BLaER1 (cell line): ENCODE data around the gene GOPC.
A peak's percentile ranks its signal among the peaks of the same experiment; 100 is the strongest.

Source experiments
- H3K27ac ChIP-seq: shearing (Covaris generic); formaldehyde crosslinking; 2 replicates; pipeline ENCODE4 v1.8.1; 2022
- H3K27me3 ChIP-seq: shearing (Covaris generic); formaldehyde crosslinking; 2 replicates; pipeline ENCODE4 v1.8.1; 2022
- H3K36me3 ChIP-seq: shearing (Covaris generic); formaldehyde crosslinking; 2 replicates; pipeline ENCODE4 v1.8.1; 2022
- H3K4me1 ChIP-seq: shearing (Covaris generic); formaldehyde crosslinking; 2 replicates; pipeline ENCODE4 v1.8.1; 2022
- H3K4me2 ChIP-seq: shearing (Covaris generic); formaldehyde crosslinking; 2 replicates; pipeline ENCODE4 v1.8.1; 2022
- H3K4me3 ChIP-seq: shearing (Covaris generic); formaldehyde crosslinking; 2 replicates; pipeline ENCODE4 v1.8.1; 2022
- H3K9ac ChIP-seq: shearing (Covaris generic); formaldehyde crosslinking; 2 replicates; pipeline ENCODE4 v1.8.1; 2022
- H3K9me3 ChIP-seq: shearing (Covaris generic); formaldehyde crosslinking; 2 replicates; pipeline ENCODE4 v1.8.1; 2022
- H4K20me1 ChIP-seq: shearing (Covaris generic); formaldehyde crosslinking; 2 replicates; pipeline ENCODE4 v1.8.1; 2022
- Cebpa-rat ChIP-seq: shearing (Covaris generic); IDR thresholded peaks from 2 replicates; pipeline ENCODE4 v1.8.1; 2022

Gene GOPC

DNA sequence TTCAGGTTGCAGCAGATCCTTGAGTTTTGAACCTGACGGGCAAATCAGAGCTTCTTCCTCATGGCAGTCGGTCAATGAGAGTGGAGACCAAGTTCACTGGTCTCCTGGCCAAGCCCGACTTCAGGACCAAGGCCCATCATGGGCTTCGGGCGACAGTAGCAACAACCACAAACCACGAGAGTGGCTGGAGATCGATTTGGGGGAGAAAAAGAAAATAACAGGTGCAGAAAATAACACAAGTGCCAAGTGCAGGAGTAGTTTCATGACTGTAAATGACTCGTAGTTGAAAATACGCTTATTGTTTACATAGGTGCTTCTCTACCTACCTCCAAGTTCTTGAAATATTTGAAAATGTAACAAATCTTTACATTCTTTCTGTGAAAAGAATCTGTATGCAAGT lies 63.7 kb downstream of the GOPC start:
- Histone ChIP-seq H3K4me1 (peaks cover 5% of the 10 kb centered on the region; the same call in 1 of the 2 replicates), H3K4me3 (no peak overlapping the region), H3K27ac (no peak overlapping the region), H3K4me2 (no peak overlapping the region), H4K20me1 (no peaks in the 10 kb centered on the region), H3K9me3 (no peaks in the 10 kb centered on the region), H3K36me3 (no peaks in the 10 kb centered on the region), H3K9ac (no peak overlapping the region), H3K27me3 (no peaks in the 10 kb centered on the region)
- no peak for TF ChIP-seq Cebpa-rat

- H3K4me3 ChIP-seq = no peak overlapping the region
- no peaks in the 10 kb centered on the region for H4K20me1 ChIP-seq
- no peak overlapping the region for H3K27ac ChIP-seq
- H3K9me3 ChIP-seq = no peaks in the 10 kb centered on the region
- no peaks in the 10 kb centered on the region for H3K36me3 ChIP-seq
- H3K4me2 ChIP-seq = no peak overlapping the region
- no peak for TF ChIP-seq Cebpa-rat
- no peak overlapping the region for H3K9ac ChIP-seq
- H3K27me3 ChIP-seq = no peaks in the 10 kb centered on the region
- peaks cover 5% of the 10 kb centered on the region; the same call in 1 of the 2 replicates for H3K4me1 ChIP-seq
Observed at GRCh38 chr6:117536317-117536716, 66.0 kb downstream of the GOPC start.

DNA sequence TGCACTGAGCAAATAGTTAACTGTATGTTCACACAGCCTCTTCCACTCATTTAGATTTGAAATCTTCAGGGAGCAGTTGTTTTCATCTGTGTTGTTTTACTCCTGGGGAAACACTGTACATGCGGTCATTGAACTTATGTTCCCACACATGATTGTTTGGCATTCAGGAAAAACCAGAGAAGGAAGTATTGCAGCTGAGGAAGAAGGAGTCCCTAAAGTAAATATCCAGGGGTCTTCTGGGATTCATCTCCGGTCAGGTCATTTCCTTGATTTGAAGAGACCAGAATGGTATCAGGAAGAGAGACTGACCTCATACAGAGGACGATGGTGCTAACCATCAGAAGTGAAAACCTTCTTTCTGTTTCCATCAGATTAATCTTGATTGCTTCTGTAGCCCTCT lies 67.3 kb downstream of the GOPC start:
- Histone ChIP-seq H3K4me1 (peaks cover 5% of the 10 kb centered on the region; the same call in 1 of the 2 replicates), H3K27ac (no peak overlapping the region), H3K9ac (no peak overlapping the region), H3K4me3 (no peak overlapping the region), H3K9me3 (no peaks in the 10 kb centered on the region), H3K36me3 (no peaks in the 10 kb centered on the region), H3K27me3 (no peaks in the 10 kb centered on the region), H4K20me1 (no peaks in the 10 kb centered on the region), H3K4me2 (peak overlapping the region; percentile 17)
- no peak for TF ChIP-seq Cebpa-rat

GRCh38 chr6:117533775-117534174 lies 68.5 kb downstream of the GOPC start:
- TF ChIP-seq Cebpa-rat = no peak
- Histone ChIP-seq H3K9me3 (no peaks in the 10 kb centered on the region), H3K36me3 (no peaks in the 10 kb centered on the region), H3K4me3 (no peak overlapping the region), H3K27me3 (no peaks in the 10 kb centered on the region), H3K4me2 (no peak overlapping the region), H4K20me1 (no peaks in the 10 kb centered on the region), H3K4me1 (peaks cover 5% of the 10 kb centered on the region; the same call in 1 of the 2 replicates), H3K27ac (no peak overlapping the region), H3K9ac (no peak overlapping the region)

DNA sequence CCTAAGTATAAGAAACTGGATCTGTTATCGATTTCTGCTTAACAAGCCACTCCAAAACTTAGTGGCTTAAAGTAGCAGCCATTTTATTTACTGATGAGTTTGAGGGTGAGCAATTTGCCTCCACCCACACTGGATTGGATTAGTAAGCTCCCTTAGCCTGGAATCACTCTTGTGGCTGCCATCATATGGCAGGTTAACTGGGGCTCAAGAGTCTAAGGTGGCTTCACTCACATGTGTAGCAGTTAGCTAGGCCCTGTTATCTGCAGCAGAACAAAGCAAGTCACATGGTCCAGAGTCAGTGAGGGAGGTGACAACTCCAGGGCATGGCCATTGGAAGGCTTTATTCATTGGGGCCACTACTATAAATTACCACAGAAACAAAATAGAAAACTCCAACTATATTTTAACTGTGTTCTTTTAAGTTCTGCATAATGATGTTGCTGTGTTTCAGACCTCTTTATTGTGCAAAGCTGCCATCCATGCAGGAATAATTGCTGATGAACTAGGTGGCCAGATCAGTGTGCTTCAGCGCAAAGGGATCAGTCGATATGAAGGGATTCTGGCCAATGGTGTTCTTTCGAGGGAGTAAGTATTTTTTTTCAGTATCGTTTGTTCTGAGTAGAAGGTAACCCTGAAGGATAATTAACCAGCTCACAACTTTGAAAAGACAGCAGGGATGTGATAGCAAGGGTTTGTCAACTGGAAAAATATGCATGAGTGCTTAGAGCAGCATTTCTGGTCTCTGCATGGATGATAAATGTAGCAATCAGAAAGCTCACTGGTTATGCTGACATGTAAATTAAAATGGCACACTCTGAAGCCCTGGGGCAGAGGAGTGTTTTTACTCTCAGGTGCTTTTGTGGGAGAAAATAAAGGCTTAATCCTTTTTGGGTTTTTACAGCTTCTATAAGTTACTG lies 70.2 kb downstream of the GOPC start:
- Histone ChIP-seq H3K9ac (no peak overlapping the region), H3K27me3 (no peaks in the 10 kb centered on the region), H3K36me3 (no peaks in the 10 kb centered on the region), H3K27ac (no peak overlapping the region), H3K4me3 (no peak overlapping the region), H3K9me3 (no peaks in the 10 kb centered on the region), H4K20me1 (no peaks in the 10 kb centered on the region), H3K4me1 (peaks cover 5% of the 10 kb centered on the region; the same call in 1 of the 2 replicates), H3K4me2 (no peak overlapping the region)
- no peak for TF ChIP-seq Cebpa-rat

- no peak overlapping the region for H3K9ac ChIP-seq
- H3K4me1 ChIP-seq = peaks cover 5% of the 10 kb centered on the region; the same call in 1 of the 2 replicates
- no peak overlapping the region for H3K4me3 ChIP-seq
- no peaks in the 10 kb centered on the region for H3K27me3 ChIP-seq
- no peaks in the 10 kb centered on the region for H4K20me1 ChIP-seq
- no peak overlapping the region for H3K27ac ChIP-seq
- H3K36me3 ChIP-seq = no peaks in the 10 kb centered on the region
- TF ChIP-seq Cebpa-rat = no peak
- H3K9me3 ChIP-seq = no peaks in the 10 kb centered on the region
- no peak overlapping the region for H3K4me2 ChIP-seq
Observed at GRCh38 chr6:117531346-117531745, 71.0 kb downstream of the GOPC start.

GRCh38 chr6:117530467-117531242 lies 71.7 kb downstream of the GOPC start:
- Histone ChIP-seq H3K27me3 (no peaks in the 10 kb centered on the region), H3K27ac (no peak overlapping the region), H3K9ac (no peak overlapping the region), H3K4me3 (no peak overlapping the region), H3K36me3 (no peaks in the 10 kb centered on the region), H3K4me2 (no peak overlapping the region), H4K20me1 (no peaks in the 10 kb centered on the region), H3K4me1 (peaks cover 5% of the 10 kb centered on the region; the same call in 1 of the 2 replicates), H3K9me3 (no peaks in the 10 kb centered on the region)
- TF ChIP-seq Cebpa-rat = no peak

- no peak overlapping the region for H3K27ac ChIP-seq
- H3K27me3 ChIP-seq = no peaks in the 10 kb centered on the region
- no peak overlapping the region for H3K4me3 ChIP-seq
- no peaks in the 10 kb centered on the region for H3K9me3 ChIP-seq
- no peak overlapping the region for H3K4me2 ChIP-seq
- TF ChIP-seq Cebpa-rat = no peak
- H3K9ac ChIP-seq = no peak overlapping the region
- H3K4me1 ChIP-seq = no peaks in the 10 kb centered on the region
- H3K36me3 ChIP-seq = no peaks in the 10 kb centered on the region
- H4K20me1 ChIP-seq = no peaks in the 10 kb centered on the region
Observed at GRCh38 chr6:117525607-117526006, 76.7 kb downstream of the GOPC start.

- H4K20me1 ChIP-seq = no peaks in the 10 kb centered on the region
- H3K4me3 ChIP-seq = no peak overlapping the region
- no peaks in the 10 kb centered on the region for H3K4me1 ChIP-seq
- H3K9me3 ChIP-seq = no peaks in the 10 kb centered on the region
- no peak for TF ChIP-seq Cebpa-rat
- H3K36me3 ChIP-seq = no peaks in the 10 kb centered on the region
- no peak overlapping the region for H3K9ac ChIP-seq
- H3K27ac ChIP-seq = no peak overlapping the region
- no peaks in the 10 kb centered on the region for H3K27me3 ChIP-seq
- H3K4me2 ChIP-seq = no peak overlapping the region
Observed at GRCh38 chr6:117521791-117522502, 80.4 kb downstream of the GOPC start.
